Inflammatory macrophage treated with lipopolysaccharide for 4 hours (primary cell): ENCODE data around the gene NOS3.

Source experiments
- DNase-seq: peaks from one replicate; pipeline ENCODE4 v3.0.0-alpha.2; 2020

The NOS3 gene

DNA sequence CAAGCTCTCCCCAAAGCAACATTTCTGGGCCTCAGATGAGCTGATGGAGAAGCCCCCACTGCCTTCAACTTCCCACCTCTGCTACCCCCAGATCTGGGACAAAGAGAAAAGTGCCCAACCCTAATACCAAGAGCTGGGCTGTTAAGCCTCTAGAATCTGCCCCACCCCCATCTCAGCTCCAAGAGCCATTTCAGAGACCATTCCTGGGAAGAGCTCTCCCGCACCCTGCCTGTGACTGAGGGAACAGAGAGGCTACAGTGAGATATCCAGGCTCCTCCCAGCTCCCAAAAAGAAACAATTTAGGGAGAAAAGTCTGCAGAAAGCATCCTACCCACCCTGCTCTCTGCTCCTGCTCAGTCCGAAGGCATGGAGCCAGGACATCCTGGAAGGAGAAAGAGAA, 10.2 kb upstream of the NOS3 start:
- no peak for DNase-seq

DNA sequence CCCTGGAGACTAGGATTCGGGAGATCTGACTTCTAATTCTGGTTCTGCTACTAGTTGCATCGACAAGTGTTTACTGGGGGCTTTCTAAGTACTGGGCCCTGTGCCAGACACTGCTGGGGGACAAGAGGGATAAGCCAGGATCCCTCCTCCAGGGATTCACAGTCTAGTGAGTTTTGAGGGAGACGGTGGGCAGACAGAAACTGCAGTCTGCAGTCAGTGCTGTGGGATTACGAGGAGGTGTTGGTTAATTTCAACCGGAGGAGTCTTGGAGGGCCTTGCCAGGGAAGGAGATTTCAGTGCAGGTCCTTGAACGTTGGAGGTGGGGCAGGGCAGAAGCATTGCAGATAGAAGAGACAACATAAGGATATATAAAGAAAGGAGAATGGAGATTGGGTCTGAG, 9.2 kb upstream of the NOS3 start:
- no peak for DNase-seq

DNA sequence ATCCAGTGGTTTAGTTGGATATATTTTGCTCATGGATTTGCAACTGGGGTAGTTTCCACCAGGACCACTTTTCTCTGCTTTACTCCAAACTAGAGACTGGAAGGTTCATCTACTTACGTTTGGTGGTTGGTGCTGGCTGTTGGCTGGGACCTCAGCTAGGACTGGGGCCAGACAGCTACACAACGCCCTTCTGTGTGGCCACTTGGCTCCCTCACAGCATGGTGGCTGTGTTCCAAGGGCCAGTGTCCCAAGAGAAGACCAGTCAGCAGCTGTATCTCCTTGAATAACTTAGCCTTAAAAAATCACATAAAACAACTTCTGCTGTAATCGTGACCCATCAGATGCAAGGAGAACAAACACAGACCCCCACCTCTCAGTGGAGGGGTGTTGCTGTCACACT, 8.5 kb upstream of the NOS3 start:
- no peak for DNase-seq

DNA sequence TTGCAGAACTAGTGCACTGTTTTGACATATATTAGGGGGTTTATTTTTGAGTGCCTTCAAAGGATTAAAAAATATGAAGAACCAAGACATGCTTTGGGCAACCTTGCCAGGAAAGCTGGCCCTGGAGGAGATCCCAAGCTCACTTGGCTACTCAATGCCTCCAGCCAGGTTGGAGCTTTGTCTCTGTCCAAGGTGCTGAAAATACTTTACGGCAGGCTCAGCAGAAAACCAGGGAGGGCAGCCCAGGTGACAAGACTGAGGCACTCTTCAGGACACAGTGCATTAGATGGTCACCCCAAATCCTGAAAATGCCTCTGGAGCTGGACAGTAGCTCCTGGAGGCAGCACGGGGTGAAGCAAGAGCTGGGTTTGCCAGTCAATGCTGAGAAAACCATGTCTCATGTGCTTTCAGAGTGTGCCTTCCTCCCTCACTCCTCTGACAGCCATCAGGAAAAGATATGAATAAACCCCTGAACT, 6.9 kb upstream of the NOS3 start:
- DNase-seq = peak; percentile 13

DNA sequence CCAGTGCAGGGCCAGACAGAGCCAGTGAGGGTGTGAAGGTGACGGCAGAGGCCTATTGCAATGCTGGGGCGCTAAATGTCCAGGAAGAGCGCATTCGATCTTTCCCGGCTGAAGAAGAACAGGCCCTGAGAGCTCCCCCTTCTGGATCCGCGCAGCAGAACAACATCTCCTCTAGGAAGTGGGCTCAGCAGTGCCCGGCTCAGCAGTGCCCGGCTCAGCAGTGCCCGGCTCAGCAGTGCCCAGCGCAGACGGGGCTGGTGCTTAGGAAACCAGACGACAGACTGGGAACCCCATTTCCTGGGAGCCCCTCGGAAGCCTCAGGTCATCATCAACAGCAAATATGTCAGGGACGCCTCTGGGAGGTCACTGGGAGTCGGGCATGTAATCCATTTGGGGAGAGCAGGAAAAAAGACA, 4.7 kb upstream of the NOS3 start:
- DNase-seq = peak; percentile 60

DNA sequence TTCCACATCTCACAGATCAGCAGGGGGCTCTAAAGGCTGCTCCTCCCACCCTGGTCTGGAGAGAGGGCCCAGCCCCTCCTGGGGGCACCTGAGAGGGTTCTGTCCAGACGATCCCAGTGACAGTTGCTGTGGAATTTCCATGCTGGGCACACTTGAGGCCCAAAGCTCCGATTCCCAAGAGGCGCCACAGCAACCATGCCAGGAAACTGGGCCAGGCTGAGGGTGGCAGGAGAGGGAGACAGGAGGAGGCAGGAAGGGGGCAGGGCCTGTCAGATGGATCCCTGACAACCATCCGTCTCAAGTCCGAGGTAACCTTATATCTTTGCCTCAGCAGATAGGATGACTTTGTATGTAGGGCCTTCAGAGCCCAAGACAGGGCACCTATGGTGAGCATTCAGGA, 4.3 kb upstream of the NOS3 start:
- no peak for DNase-seq

DNA sequence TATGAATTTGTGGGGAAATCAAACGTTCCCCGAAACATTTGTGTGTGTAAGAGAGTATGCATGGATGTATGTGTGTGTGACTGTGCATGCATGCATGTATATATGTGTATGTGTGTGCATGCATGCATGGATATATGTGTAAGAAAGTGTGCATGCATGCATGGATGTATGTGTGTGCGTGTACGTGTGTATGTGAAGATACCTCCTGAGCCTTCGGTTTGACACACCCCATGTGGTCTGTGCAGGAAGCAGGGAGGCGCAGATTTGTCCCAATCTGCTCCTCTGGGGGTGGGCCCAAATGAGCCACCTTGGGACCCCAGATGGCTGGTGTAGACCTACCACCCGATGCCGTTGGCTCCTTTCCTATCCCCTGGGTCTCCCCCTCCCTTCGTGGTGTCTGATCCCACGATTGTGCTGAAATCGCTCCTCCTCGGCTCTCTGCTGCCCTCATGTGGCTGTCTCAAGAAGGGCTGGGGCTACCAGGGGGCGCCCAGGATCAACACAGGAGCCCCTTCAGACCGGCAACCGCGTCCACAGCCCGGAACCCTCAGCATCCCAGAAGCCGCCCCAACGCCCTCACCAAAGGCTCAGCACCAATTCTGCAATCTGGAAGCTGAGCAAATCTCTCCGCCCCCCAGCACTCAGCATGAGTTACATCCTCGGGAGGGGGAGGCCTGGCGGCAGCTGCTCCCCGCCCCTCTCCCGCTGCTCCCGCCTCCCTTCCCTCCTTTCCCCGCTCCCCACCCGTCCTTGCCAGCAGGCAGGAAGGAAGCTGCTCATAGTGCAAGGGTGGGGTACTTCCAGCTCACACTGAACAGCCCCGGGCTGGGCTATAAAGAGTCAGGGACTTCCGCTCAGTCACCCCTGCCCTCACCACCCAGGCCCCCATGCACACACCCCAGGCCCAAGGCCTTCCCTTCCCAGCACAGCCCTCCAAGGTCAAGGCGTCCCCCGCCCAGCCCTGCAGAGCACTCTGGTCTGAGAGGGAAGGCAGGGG, 2.3 kb upstream of the NOS3 start:
- DNase-seq = peak; percentile 21

DNA sequence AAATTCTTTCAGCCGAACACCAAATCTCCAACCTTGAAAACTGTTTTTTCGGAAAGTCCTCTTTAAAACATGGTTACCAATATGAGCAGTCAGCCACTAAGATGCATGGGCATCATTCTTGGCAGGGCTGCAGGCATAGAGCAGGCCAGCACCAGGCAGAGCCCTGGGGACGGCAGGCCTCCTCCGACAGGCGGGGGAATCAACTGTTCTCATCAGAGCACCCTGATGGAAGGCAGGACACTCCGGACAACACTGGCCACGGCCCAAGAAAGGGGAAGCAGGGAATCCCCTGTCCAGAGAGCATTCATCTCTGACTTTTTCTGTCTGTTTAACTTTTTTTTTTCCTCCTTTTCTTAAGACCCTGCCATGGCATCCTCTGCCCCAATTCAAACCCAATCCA, 1.4 kb upstream of the NOS3 start:
- DNase-seq = peak; percentile 33

DNA sequence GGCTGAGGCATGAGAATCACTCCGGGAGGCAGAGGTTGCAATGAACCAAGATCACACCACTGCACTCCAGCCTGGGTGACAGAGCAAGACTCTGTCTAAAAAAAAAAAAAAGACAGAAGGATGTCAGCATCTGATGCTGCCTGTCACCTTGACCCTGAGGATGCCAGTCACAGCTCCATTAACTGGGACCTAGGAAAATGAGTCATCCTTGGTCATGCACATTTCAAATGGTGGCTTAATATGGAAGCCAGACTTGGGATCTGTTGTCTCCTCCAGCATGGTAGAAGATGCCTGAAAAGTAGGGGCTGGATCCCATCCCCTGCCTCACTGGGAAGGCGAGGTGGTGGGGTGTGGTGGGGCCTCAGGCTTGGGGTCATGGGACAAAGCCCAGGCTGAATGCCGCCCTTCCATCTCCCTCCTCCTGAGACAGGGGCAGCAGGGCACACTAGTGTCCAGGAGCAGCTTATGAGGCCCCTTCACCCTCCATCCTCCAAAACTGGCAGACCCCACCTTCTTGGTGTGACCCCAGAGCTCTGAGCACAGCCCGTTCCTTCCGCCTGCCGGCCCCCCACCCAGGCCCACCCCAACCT, 1.3 kb downstream of the NOS3 start:
- no peak for DNase-seq

DNA sequence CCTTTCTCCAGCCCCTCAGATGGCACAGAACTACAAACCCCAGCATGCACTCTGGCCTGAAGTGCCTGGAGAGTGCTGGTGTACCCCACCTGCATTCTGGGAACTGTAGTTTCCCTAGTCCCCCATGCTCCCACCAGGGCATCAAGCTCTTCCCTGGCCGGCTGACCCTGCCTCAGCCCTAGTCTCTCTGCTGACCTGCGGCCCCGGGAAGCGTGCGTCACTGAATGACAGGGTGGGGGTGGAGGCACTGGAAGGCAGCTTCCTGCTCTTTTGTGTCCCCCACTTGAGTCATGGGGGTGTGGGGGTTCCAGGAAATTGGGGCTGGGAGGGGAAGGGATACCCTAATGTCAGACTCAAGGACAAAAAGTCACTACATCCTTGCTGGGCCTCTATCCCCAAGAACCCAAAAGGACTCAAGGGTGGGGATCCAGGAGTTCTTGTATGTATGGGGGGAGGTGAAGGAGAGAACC, 2.1 kb downstream of the NOS3 start:
- no peak for DNase-seq

DNA sequence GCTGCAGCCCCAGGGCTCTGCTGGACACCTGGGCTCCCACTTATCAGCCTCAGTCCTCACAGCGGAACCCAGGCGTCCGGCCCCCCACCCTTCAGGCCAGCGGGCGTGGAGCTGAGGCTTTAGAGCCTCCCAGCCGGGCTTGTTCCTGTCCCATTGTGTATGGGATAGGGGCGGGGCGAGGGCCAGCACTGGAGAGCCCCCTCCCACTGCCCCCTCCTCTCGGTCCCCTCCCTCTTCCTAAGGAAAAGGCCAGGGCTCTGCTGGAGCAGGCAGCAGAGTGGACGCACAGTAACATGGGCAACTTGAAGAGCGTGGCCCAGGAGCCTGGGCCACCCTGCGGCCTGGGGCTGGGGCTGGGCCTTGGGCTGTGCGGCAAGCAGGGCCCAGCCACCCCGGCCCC, 2.7 kb downstream of the NOS3 start:
- DNase-seq = no peak

DNA sequence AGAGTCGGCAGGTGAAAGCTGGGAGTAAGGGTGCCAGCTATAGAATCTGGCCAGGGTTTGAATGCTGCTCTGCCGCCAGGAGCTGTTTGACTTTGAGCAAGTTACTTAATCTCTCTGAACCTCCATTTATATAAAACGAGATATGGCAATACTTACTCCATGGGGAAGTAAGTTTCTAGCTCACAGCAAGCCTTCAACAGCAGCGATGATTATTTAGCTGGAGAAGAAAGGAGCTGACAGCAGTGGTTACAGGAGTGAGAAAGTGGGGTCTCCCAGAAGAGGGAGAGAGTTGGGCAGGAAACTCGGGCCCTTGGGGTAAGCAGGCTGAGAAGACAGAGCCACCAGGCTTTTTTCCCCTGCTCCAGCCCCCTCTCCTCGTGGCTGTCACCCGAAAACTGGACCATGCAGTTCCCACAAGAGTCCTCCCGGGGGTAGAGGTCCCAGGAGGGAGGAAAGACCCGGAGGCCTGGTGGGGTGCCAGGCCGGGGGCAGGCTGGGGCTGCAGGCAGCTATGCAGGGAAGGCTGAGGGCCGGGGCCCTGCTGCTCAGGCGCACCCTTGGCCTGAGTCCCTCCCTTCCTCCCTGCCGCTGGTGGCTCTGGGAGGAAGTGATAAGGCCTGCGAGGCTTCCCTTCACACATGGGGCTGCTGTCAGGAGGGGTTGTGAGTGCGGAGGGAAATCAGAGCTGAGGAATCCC, 3.5 kb downstream of the NOS3 start:
- DNase-seq = peak; percentile 50

DNA sequence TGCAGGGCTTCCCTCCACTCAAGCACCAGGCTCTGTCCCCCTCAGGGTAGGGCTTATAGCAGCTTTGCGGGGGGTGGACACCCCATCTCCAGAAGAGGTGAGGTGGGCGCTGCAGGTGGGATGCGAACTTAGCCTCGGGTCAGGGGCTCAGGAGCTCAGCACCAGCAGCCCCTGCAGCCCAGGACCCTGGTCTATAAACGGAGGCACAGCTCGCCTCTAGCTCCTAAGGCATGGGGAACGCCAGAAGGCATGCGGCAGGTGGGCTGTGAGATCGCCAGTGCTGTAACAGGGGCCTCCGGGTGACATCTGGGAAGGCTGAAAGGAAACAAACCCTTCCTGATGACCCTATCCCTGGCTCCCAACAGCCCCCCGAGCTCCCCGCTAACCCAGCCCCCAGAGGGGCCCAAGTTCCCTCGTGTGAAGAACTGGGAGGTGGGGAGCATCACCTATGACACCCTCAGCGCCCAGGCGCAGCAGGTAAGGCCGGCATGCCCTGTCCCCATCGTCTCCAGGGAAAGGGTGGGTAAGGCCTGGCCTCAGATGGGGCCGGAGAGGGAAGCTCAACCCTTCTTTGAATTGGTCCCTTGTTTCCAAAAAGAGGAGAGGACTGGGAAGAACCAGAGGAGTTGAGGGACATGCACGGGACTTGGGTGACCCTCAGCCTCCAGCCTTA, 4.2 kb downstream of the NOS3 start:
- no peak for DNase-seq

DNA sequence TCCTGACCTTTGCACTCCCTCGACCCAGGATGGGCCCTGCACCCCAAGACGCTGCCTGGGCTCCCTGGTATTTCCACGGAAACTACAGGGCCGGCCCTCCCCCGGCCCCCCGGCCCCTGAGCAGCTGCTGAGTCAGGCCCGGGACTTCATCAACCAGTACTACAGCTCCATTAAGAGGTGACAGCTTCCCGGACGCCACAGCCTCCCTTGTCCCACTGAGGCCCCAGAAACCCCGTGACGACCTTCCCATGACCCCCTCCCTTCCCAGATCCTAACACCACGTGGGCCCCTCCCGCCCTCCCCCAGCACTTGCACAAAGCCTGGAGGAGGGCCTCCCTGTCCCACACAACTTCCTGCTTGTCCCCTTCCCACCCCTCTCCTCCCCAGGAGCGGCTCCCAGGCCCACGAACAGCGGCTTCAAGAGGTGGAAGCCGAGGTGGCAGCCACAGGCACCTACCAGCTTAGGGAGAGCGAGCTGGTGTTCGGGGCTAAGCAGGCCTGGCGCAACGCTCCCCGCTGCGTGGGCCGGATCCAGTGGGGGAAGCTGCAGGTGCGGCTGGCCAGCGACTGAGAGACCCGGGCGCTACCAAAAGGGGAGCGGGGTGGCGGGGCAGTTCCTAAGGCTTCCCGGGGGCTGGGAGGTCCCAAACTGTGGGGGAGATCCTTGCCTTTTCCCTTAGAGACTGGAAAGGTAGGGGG, 5.7 kb downstream of the NOS3 start:
- DNase-seq = no peak

DNA sequence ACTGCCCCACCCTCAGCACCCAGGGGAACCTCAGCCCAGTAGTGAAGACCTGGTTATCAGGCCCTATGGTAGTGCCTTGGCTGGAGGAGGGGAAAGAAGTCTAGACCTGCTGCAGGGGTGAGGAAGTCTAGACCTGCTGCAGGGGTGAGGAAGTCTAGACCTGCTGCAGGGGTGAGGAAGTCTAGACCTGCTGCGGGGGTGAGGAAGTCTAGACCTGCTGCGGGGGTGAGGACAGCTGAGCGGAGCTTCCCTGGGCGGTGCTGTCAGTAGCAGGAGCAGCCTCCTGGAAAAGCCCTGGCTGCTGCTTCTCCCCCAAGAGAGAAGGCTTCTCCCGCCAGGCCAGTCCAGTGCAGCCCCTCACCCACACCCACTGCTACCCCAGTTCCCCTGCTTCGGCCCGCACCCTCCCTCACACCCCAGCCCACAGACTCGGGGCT, 6.3 kb downstream of the NOS3 start:
- DNase-seq = no peak

DNA sequence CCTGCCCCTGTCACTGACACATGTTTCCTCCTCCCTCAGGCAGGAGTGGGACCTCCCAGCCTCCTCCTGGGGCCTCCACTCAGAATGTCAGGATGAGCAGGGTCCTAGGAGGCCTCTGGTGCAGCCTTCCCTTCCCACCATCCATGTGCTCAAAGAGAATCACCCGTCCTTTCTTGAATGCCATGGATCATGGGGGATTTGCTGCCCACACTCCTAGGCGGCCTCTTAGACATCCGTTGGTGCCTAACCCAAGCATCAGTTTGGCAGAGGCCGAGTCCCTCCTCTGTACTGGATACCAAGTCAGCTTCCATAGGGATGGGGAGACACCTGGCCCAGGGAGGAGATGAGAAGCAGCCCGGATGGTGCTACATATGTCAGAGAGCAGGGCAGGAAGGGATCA, 7.0 kb downstream of the NOS3 start:
- no peak for DNase-seq

DNA sequence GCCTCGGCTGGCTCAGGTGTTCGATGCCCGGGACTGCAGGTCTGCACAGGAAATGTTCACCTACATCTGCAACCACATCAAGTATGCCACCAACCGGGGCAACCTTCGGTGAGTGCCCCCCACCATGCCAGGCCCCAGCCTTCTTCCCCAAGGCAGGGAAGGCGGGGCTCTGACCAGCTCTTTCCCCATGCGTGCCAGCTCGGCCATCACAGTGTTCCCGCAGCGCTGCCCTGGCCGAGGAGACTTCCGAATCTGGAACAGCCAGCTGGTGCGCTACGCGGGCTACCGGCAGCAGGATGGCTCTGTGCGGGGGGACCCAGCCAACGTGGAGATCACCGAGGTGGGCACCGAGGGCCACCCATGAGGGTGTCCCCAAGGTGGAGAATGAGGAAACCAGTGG, 7.5 kb downstream of the NOS3 start:
- no peak for DNase-seq

DNA sequence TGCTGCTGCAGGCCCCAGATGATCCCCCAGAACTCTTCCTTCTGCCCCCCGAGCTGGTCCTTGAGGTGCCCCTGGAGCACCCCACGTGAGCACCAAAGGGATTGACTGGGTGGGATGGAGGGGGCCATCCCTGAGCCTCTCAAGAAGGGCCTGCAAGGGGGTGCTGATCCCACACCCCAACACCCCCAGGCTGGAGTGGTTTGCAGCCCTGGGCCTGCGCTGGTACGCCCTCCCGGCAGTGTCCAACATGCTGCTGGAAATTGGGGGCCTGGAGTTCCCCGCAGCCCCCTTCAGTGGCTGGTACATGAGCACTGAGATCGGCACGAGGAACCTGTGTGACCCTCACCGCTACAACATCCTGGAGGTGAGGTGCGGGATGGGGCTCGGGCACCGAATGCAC, 8.2 kb downstream of the NOS3 start:
- no peak for DNase-seq

DNA sequence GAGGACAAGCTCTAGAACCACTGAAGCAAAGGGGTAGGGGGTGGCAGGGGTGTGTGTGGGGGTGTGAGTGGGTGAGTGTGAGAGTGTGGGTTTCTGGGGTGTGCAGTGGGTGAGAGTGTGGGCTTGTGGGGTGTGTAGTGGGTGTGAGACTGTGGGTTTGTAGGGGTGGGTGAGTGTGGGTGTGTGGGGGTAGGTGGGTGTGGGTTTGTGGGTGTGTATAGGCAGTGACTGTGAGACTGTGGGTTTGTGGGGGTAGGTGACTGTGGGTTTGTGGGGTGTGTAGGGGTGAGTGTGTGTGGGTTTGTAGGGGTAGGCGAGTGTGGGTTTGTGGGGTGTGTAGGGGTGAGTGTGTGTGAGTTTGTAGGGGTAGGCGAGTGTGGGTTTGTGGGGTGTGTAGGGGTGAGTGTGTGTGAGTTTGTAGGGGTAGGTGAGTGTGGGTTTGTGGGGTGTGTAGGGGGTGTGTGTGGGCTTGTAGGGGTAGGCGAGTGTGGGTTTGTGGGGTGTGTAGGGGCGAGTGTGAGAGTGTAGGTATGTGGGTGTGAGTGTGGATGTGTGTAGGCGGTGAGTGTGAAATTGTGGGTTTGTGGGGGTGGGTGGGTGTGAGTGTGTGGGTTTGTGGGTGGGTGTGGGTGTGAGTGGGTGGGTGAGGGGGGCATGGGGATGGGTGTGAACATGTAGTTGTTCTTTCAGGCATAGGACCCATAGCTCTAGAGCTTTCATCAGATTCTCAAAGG, 8.8 kb downstream of the NOS3 start:
- no peak for DNase-seq

DNA sequence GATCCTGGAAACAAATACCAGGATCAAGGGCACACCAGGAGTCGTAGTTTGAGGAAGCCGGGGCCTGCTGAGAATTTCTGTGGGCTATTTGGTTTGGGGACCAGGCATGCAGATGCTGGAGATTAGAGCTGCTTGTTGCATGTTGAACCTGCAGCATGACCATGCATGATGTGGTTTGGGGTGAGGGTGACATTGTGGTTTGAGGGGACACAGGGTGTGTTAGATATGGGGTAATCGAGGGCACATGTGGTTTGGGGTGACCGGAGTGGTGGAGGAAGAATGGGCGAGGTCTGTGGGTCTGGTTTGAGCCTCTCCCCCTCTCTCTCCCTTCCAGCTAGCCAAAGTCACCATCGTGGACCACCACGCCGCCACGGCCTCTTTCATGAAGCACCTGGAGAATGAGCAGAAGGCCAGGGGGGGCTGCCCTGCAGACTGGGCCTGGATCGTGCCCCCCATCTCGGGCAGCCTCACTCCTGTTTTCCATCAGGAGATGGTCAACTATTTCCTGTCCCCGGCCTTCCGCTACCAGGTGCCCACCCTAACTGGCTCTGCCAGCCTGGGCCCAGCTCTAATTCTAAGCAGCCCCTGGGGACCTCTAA, 10.2 kb downstream of the NOS3 start:
- DNase-seq = no peak

DNA sequence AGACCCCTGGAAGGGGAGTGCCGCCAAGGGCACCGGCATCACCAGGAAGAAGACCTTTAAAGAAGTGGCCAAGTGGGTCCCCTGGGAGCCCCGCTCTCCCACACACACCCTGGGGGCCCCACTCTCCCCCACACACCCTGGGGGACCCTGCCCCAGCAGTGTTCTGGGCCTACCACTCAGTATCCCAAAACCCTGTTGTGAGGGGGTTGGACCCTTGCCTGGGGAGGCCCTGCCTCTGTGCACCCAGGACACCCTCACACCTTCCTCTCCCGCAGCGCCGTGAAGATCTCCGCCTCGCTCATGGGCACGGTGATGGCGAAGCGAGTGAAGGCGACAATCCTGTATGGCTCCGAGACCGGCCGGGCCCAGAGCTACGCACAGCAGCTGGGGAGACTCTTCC, 10.7 kb downstream of the NOS3 start:
- DNase-seq = no peak
